Measurements from ENCODE around the gene FGF12.

The FGF12 gene

GRCh38 chr3:192351441-192351840, 375.9 kb downstream of the FGF12 start:
- H2BK15ac ChIP-seq (ENCODE audit: low read length) = no peak overlapping the region
- H3K9ac ChIP-seq (ENCODE audit: low read depth, low read length, poor library complexity) = no peak overlapping the region
- no peak overlapping the region for H2AK5ac ChIP-seq (ENCODE audit: low read depth, low read length)
- no peak overlapping the region for H2BK5ac ChIP-seq (ENCODE audit: low read length)
- no peak overlapping the region for H3K4me3 ChIP-seq (ENCODE audit: low read length in 2 of 2)
- H3K14ac ChIP-seq (ENCODE audit: low read length) = no peak overlapping the region
- no peak overlapping the region for H3K18ac ChIP-seq (ENCODE audit: low read length)
- no peak overlapping the region for H3K4ac ChIP-seq (ENCODE audit: low read length)
- H2AFZ ChIP-seq (ENCODE audit: low read length) = no peak overlapping the region
- no peak overlapping the region for H4K91ac ChIP-seq (ENCODE audit: low read depth, low read length, poor library complexity)
- no peak overlapping the region for H3K4me2 ChIP-seq (ENCODE audit: insufficient read depth, low read length, poor library complexity, severe bottlenecking)
- H3K36me3 ChIP-seq (replicated peaks in 1 of 2; ENCODE audit: control insufficient read depth in 2 of 2, insufficient read depth in 2 of 2, low read length in 2 of 2) = no peaks in the 10 kb centered on the region
- no peaks in the 10 kb centered on the region for H3K79me1 ChIP-seq (ENCODE audit: low read depth, low read length)
- no peak overlapping the region for H4K8ac ChIP-seq (ENCODE audit: low read depth, low read length)
- no peak overlapping the region for H3K23ac ChIP-seq (ENCODE audit: low read depth, low read length, poor library complexity)
- DNase-seq (ENCODE audit: low spot score) = no peak
- no peaks in the 10 kb centered on the region for H3K4me1 ChIP-seq (ENCODE audit: control insufficient read depth in 2 of 2, insufficient read depth in 1 of 2, low read depth in 1 of 2, low read length in 2 of 2)
- H3K27ac ChIP-seq (replicated peaks; ENCODE audit: low read length) = no peak overlapping the region
- no peaks in the 10 kb centered on the region for H3K9me3 ChIP-seq (replicated peaks in 1 of 2; ENCODE audit: control insufficient read depth in 2 of 2, insufficient read depth in 1 of 2, low read depth in 1 of 2, low read length in 2 of 2)
- WGBS, 2 donors (ENCODE audit: extremely low coverage in 2 of 2, insufficient read length in 2 of 2, insufficient replicate concordance in 1 of 2) = no CpG with 5 or more reads among the region's 3 CpGs
- H3K27me3 ChIP-seq (ENCODE audit: control insufficient read depth in 3 of 3, insufficient read depth in 3 of 3, low read depth in 1 of 3, low read length in 3 of 3) = no peaks in the 10 kb centered on the region
- H2BK120ac ChIP-seq (ENCODE audit: low read depth, low read length) = no peak overlapping the region
- H2BK12ac ChIP-seq (ENCODE audit: low read length) = no peak overlapping the region

GRCh38 chr3:192340031-192340430, 387.3 kb downstream of the FGF12 start:
- Histone ChIP-seq H4K91ac (ENCODE audit: low read depth, low read length, poor library complexity) (no peak overlapping the region), H2BK12ac (ENCODE audit: low read length) (no peak overlapping the region), H3K27me3 (ENCODE audit: control insufficient read depth in 3 of 3, insufficient read depth in 3 of 3, low read depth in 1 of 3, low read length in 3 of 3) (peaks cover 0 to 2% (median 0%) of the 10 kb centered on the region in 3 experiments), H3K4me1 (ENCODE audit: control insufficient read depth in 2 of 2, insufficient read depth in 1 of 2, low read depth in 1 of 2, low read length in 2 of 2) (peaks cover 0 to 2% of the 10 kb centered on the region in 2 donors), H2AK5ac (ENCODE audit: low read depth, low read length) (no peak overlapping the region), H3K4ac (ENCODE audit: low read length) (no peak overlapping the region), H3K36me3 (replicated peaks in 1 of 2; ENCODE audit: control insufficient read depth in 2 of 2, insufficient read depth in 2 of 2, low read length in 2 of 2) (no peaks in the 10 kb centered on the region), H3K4me3 (ENCODE audit: low read length in 2 of 2) (no peak overlapping the region), H2BK120ac (ENCODE audit: low read depth, low read length) (no peak overlapping the region), H2BK15ac (ENCODE audit: low read length) (no peak overlapping the region), H3K23ac (ENCODE audit: low read depth, low read length, poor library complexity) (no peak overlapping the region), H3K79me1 (ENCODE audit: low read depth, low read length) (no peaks in the 10 kb centered on the region), H3K27ac (replicated peaks; ENCODE audit: low read length) (no peak overlapping the region), H3K9ac (ENCODE audit: low read depth, low read length, poor library complexity) (no peak overlapping the region), H4K8ac (ENCODE audit: low read depth, low read length) (no peak overlapping the region), H2BK5ac (ENCODE audit: low read length) (no peak overlapping the region), H3K4me2 (ENCODE audit: insufficient read depth, low read length, poor library complexity, severe bottlenecking) (no peak overlapping the region), H3K18ac (ENCODE audit: low read length) (no peak overlapping the region), H3K14ac (ENCODE audit: low read length) (no peak overlapping the region), H3K9me3 (replicated peaks in 1 of 2; ENCODE audit: control insufficient read depth in 2 of 2, insufficient read depth in 1 of 2, low read depth in 1 of 2, low read length in 2 of 2) (no peaks in the 10 kb centered on the region), H2AFZ (ENCODE audit: low read length) (no peak overlapping the region)
- no peak for DNase-seq (ENCODE audit: low spot score)
- no CpG with 5 or more reads among the region's 1 CpG for WGBS, 2 donors (ENCODE audit: extremely low coverage in 2 of 2, insufficient read length in 2 of 2, insufficient replicate concordance in 1 of 2)

- Histone ChIP-seq H3K9me3 (replicated peaks in 1 of 2; ENCODE audit: control insufficient read depth in 2 of 2, insufficient read depth in 1 of 2, low read depth in 1 of 2, low read length in 2 of 2) (no peaks in the 10 kb centered on the region), H3K4me2 (ENCODE audit: insufficient read depth, low read length, poor library complexity, severe bottlenecking) (no peak overlapping the region), H2AFZ (ENCODE audit: low read length) (no peak overlapping the region), H2BK120ac (ENCODE audit: low read depth, low read length) (no peak overlapping the region), H3K18ac (ENCODE audit: low read length) (no peak overlapping the region), H3K79me1 (ENCODE audit: low read depth, low read length) (no peaks in the 10 kb centered on the region), H2BK5ac (ENCODE audit: low read length) (no peak overlapping the region), H3K27me3 (ENCODE audit: control insufficient read depth in 3 of 3, insufficient read depth in 3 of 3, low read depth in 1 of 3, low read length in 3 of 3) (peaks cover 0 to 2% (median 0%) of the 10 kb centered on the region in 3 experiments), H3K36me3 (replicated peaks in 1 of 2; ENCODE audit: control insufficient read depth in 2 of 2, insufficient read depth in 2 of 2, low read length in 2 of 2) (no peaks in the 10 kb centered on the region), H4K8ac (ENCODE audit: low read depth, low read length) (no peak overlapping the region), H4K91ac (ENCODE audit: low read depth, low read length, poor library complexity) (no peak overlapping the region), H2BK15ac (ENCODE audit: low read length) (no peak overlapping the region), H3K4ac (ENCODE audit: low read length) (no peak overlapping the region), H3K9ac (ENCODE audit: low read depth, low read length, poor library complexity) (no peak overlapping the region), H3K4me1 (ENCODE audit: control insufficient read depth in 2 of 2, insufficient read depth in 1 of 2, low read depth in 1 of 2, low read length in 2 of 2) (peaks cover 0 to 2% of the 10 kb centered on the region in 2 donors), H3K23ac (ENCODE audit: low read depth, low read length, poor library complexity) (no peak overlapping the region), H3K27ac (replicated peaks; ENCODE audit: low read length) (no peak overlapping the region), H2BK12ac (ENCODE audit: low read length) (no peak overlapping the region), H2AK5ac (ENCODE audit: low read depth, low read length) (no peak overlapping the region), H3K4me3 (ENCODE audit: low read length in 2 of 2) (no peak overlapping the region), H3K14ac (ENCODE audit: low read length) (no peak overlapping the region)
- no CpG with 5 or more reads among the region's 2 CpGs for WGBS, 2 donors (ENCODE audit: extremely low coverage in 2 of 2, insufficient read length in 2 of 2, insufficient replicate concordance in 1 of 2)
- DNase-seq (ENCODE audit: low spot score) = no peak
Observed at GRCh38 chr3:192339214-192339613, 388.1 kb downstream of the FGF12 start.

GRCh38 chr3:192336286-192336685, 391.1 kb downstream of the FGF12 start:
- Histone ChIP-seq H3K79me1 (ENCODE audit: low read depth, low read length) (no peaks in the 10 kb centered on the region), H3K18ac (ENCODE audit: low read length) (no peak overlapping the region), H3K9me3 (replicated peaks in 1 of 2; ENCODE audit: control insufficient read depth in 2 of 2, insufficient read depth in 1 of 2, low read depth in 1 of 2, low read length in 2 of 2) (no peaks in the 10 kb centered on the region), H3K4me2 (ENCODE audit: insufficient read depth, low read length, poor library complexity, severe bottlenecking) (no peak overlapping the region), H3K4ac (ENCODE audit: low read length) (no peak overlapping the region), H3K14ac (ENCODE audit: low read length) (no peak overlapping the region), H3K9ac (ENCODE audit: low read depth, low read length, poor library complexity) (no peak overlapping the region), H3K23ac (ENCODE audit: low read depth, low read length, poor library complexity) (no peak overlapping the region), H3K4me3 (ENCODE audit: low read length in 2 of 2) (no peak overlapping the region), H2AFZ (ENCODE audit: low read length) (no peak overlapping the region), H2AK5ac (ENCODE audit: low read depth, low read length) (no peak overlapping the region), H3K36me3 (replicated peaks in 1 of 2; ENCODE audit: control insufficient read depth in 2 of 2, insufficient read depth in 2 of 2, low read length in 2 of 2) (no peaks in the 10 kb centered on the region), H3K27me3 (ENCODE audit: control insufficient read depth in 3 of 3, insufficient read depth in 3 of 3, low read depth in 1 of 3, low read length in 3 of 3) (peaks cover 0 to 2% (median 0%) of the 10 kb centered on the region in 3 experiments), H2BK12ac (ENCODE audit: low read length) (no peak overlapping the region), H4K91ac (ENCODE audit: low read depth, low read length, poor library complexity) (no peak overlapping the region), H3K27ac (replicated peaks; ENCODE audit: low read length) (no peak overlapping the region), H2BK5ac (ENCODE audit: low read length) (no peak overlapping the region), H2BK15ac (ENCODE audit: low read length) (no peak overlapping the region), H2BK120ac (ENCODE audit: low read depth, low read length) (no peak overlapping the region), H4K8ac (ENCODE audit: low read depth, low read length) (no peak overlapping the region), H3K4me1 (ENCODE audit: control insufficient read depth in 2 of 2, insufficient read depth in 1 of 2, low read depth in 1 of 2, low read length in 2 of 2) (peaks cover 3 to 4% of the 10 kb centered on the region in 2 donors)
- WGBS, 2 donors (ENCODE audit: extremely low coverage in 2 of 2, insufficient read length in 2 of 2, insufficient replicate concordance in 1 of 2) = no CpG with 5 or more reads among the region's 5 CpGs
- no peak for DNase-seq (ENCODE audit: low spot score)
